HG02852 (cell line): ENCODE measurements around the gene TOM1L2.

Source experiments
- ATAC-seq: cut with Tn5 transposase; IDR thresholded peaks from one replicate; pipeline ENCODE4 v1.9.1; 2021; ENCODE audit warnings: mild to moderate bottlenecking, moderate library complexity; ENCODE audit not compliant: unreplicated experiment

TOM1L2 gene

DNA sequence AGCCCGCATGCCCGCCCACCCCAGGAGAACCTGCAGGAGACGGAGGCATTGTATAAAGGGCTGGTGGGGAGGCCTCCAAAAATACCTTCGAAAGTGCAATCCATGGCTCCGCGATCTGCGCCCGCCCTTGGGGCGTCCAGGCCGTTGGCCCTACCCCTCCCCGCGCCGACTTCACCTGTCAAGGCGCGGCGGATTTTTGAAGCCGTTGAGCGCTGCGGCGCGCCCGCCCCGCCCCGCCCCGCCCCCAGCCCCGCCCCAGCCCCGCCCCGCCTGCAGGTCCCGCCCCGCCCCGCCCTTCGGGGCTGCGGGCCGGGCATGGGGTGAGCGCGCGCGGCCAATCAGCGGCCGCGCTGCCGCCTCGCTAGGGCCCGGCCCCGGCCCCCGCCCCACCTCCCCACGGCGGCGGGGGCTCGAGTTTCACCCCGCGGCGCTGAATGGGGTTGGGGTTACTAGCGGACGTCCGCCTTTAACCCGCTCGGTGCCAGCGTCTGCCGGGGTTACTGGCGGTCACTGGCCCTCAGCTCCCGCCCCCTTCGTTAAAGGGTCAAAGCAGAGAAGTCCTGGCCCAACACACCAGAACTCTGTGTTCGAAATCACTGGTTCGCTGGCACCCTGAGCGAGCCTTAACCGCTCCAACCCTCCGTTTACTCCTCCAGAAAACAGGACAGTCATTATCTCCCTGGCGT is 148.6 kb downstream of the TOM1L2 start:
- ATAC-seq, result peak; percentile 72

DNA sequence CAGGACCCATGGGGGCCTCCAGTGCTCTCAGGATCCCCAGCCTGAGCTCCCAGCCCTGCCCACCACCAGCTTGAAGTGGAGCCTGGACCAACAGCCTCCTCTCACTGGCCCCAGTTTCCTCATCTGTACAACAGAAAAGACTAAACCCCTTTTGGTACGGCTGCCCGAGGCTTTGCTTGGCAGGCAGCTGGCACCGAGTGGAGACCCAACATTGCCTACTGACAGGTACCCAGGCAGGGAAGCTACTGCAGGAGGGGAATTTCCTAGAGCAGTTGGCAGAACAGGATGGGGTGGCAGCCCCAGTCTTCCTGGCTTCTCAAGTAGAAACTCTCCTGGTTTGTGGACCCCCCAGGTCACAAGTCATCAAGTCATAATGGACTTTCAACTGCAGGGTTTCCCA is 149.6 kb downstream of the TOM1L2 start:
- ATAC-seq, result no peak

DNA sequence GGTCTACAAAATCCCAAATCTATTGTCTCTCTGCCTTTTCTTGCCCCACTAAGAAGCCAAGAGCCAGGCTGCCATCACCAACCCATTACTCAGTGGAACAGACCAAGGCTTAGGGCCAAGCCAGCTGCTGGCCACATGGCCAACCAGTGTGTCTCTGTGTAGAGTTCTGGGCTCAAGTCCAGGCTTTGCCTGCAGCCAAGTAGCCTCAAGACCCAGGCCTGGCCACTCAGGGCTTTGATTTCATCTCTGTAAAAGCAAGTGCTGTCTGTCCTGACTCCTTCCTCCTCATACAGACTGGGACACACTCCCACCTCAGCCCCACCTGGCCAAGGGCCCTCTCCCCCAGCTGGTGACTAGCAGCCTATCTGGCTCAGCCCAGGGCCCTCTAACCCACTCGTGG is 150.0 kb downstream of the TOM1L2 start:
- ATAC-seq, result no peak

DNA sequence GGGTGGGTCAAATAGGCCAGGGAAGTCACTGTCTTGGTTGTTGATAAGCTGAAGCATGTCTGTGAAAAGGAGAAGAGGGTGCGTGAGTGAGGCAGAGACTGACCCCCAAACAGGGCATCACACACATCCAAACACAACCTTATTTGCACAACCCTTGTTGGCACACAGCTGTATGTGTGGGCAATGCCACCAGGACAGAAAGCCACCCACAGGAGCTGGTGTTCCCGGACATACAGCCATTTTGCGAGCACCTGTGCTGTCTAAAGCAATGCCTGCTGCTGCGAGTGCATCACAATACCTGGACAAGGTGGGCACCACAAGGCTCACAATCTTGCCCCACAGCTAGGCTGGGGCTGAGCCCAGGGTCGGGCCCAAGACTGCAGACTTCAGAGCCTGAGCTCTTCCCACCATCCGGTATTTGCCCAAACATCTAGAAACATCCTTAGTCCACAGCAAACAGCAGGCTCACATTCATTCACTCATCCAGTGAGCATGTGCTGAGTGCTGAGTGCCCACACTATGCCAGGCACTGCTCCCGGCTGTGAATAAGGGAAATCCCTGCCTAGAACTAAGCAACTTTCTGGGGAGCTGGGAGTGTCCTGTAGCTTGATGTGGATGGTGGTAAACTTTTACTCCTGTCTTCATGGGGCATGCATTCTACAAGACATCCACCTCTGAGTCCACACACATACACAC is 151.6 kb downstream of the TOM1L2 start:
- ATAC-seq, result no peak

DNA sequence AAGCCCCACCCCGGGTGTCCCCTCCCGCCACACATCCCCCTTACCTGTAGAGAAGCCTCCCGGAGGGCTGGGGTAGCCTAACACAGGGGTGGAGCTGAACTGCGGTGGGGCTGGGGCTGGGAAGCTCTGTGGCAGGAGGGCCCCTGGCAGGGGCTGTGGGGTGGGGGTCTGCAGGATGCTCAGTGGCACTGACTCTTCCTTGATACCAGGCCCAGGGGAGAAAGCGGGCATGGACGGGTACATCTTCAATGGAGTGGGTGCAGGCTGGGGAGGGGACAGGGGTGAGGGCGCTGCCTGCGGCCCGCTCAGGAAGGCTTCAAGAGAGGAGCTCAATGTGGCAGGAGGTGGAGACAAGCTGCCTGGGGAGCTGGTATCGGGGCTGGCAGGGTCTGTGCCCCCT is 152.2 kb downstream of the TOM1L2 start:
- no peak for ATAC-seq

DNA sequence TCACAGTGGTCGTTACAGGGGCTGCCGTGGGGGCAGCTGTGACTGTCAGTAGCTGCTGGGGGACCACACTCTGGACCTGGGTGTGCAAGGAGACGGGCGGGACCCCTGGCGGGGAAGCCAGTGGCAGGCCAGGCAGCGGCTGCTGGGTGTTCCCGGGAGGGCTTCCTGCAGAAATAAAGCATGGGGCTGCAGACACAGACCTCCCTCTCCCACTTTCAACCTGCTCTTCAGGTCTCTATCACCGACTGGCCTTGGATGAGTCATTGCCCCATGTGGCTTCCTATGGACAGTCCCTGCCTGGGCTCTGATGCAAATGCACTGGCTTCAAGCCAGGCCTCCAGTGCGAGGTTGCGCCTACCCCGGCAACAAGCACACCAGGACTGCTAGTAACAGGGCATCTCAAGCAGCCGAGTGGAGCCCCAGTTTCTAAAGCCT is 152.6 kb downstream of the TOM1L2 start:
- no peak for ATAC-seq

DNA sequence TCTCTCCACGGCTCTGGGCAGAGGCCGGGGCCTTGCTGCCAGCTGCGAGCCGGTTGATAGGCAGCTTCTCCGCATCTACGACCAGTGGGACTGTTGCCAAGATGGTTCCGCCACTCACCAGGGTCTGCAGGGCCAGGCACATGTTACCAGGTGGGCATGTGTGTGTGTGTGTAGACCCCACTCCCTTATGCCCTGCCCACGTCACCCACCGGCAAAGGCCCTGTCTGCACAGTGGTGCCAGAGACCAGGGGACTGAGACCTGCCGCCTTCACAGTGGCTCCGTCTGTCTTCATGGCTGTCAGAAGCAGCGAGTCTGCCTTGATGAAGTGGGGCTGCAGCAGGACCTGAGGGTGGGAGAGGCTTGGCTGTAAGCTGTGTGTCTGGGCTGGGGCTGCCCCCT is 153.1 kb downstream of the TOM1L2 start:
- no peak for ATAC-seq

DNA sequence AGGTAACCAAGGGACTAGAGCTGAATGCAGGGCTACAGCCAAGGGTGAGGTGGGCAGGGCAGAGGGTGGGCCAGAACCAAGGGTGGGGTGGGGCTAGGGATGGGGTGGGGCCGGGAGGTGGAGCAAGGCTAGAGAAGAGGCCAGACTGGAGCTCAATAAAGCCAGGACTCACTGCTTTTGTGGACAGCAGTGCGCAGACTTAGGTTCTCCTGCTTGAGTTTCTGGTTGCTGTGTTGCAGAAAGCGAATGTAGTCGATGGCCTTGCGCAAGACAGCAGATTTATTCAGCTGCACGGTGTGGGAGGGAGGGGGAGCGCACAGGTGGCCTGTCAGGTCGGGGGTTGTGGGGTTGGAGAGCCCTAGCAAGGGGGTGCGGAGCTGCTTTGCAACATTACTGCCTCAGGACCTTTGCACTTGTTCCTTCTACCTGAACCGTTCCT is 154.1 kb downstream of the TOM1L2 start:
- no peak for ATAC-seq

DNA sequence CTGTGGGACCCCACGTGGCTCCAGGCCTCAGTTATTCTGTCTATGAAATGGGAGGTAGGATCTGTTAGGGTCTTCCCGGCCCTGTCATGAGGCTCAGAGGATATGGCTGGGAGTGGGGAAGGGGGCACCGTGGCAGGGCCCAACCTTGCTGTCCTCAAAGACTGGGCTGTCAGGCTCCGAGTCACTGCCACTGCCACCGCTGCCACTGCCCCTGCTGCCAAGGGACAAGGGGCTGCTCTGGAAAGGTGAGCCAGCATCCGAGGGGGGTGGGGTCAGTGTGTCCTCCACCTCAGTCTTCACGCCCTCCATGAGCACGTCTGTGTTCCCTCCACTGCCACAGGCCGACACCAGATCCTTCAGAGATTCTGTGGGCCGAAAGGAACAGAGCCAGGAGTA is 154.7 kb downstream of the TOM1L2 start:
- no peak for ATAC-seq

DNA sequence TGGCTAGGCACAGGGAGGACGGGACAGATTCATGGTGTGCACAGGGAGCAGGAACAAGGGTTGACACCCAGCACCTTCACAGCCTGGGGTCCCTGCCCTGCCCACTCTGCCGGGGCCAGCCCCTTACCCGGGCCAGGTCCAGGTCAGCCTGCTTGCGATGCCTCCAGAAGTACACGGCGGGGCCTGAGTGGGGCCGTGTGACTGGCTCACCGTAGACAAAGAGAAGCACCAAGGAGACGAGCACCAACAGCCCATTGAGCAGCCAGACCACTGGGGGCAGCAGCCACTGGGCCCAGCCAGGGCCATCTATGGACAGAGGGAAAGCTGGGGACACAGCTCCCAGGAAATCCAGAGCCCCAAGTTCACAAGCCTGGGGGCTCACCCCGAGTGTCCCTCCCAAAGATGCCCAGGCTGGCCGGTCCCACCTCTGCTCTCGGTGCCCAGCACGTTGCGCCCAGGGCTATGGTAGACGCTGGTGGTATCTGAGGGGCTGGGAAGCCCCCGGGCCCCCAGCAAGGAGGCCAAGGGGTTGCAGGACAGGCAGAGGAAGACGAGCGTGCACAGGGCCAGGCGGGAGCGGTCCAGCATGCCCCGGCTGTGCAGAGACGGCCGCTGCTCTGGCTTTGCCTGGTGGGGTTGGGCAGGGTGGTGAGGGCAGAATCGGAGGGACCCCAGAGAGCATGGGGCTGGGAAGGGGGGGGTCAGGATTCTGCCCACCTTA is 155.2 kb downstream of the TOM1L2 start:
- no peak for ATAC-seq

DNA sequence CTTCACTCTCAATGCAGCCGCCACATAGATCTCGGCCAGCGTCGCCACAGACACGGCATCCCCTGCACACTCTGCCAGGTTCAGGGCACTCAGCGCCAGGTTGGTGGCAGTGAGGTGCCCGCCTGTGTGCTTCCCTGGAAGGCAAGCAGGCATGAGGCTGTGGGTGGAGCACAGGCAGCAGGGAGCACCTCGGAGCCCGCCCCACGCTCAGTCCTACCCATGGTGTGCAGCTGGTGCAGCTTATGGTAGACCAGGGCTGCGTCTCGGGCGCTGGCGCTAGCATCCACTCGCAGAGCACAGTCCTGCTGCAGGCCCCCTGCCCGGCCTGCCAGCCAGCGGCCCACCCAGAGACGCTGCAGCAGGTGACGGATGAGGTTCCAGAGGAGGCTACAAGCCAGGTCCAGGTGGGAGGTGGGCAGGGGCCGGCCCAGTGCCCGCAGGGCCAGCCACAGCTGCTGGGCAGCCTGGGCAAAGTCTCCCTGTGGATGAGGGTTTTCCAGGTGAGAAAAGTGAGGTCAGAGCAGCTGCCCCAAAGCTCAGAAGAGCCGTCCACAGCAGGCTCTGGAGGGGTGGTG is 155.9 kb downstream of the TOM1L2 start:
- no peak for ATAC-seq

DNA sequence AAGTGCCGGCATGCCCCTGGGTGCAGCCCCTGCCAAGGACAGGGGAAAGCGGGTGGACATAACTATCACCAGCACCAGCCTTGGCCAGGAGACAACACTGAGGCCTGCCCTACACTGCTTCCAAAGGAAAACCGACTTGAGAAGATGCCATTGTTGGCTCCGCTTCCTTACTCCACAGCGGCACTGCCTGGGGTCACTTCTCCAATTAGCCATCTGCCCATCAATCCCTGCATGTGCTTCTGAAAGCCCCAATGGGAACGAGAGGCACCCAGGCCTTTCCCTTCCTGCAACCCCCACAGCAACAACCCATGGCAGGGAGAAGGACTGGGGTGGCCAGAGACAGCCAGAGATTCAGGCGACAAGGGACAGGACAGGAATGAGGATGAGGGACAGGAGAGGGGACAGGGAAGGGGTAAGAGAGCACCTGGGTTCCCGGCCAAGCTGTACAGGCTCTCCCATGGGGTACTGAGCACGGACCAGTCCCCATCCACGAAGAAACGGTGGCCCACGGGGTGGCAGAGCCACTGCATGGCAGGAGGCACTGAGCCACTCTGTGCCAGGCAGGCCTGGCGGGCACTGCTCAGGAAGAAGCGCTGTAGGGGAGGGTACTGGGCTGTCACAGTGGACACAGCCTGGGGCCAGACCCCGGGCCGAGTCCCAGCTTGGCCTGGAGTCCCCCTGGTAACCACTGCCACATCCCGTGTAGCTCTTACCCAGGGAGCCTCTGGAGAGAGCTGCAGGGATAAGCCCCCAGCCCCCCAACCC is 156.6 kb downstream of the TOM1L2 start:
- ATAC-seq, result no peak

DNA sequence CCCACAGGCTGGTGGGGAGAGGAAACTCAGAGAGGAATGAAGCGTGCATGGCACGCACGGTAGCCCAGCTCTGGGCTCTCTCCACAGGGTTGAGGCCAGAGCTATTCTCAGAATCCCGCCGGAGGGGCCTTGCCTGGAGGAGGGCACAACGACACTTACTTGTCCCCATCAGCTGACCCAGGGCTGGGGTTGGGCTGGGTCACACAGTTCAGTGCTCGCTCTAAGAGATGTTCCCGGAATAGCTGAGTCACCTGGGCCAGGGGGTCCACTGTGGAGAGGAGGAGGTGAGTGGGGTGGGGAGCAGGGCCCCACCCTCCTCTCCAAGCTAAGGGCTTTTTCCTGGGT is 157.2 kb downstream of the TOM1L2 start:
- no peak for ATAC-seq

DNA sequence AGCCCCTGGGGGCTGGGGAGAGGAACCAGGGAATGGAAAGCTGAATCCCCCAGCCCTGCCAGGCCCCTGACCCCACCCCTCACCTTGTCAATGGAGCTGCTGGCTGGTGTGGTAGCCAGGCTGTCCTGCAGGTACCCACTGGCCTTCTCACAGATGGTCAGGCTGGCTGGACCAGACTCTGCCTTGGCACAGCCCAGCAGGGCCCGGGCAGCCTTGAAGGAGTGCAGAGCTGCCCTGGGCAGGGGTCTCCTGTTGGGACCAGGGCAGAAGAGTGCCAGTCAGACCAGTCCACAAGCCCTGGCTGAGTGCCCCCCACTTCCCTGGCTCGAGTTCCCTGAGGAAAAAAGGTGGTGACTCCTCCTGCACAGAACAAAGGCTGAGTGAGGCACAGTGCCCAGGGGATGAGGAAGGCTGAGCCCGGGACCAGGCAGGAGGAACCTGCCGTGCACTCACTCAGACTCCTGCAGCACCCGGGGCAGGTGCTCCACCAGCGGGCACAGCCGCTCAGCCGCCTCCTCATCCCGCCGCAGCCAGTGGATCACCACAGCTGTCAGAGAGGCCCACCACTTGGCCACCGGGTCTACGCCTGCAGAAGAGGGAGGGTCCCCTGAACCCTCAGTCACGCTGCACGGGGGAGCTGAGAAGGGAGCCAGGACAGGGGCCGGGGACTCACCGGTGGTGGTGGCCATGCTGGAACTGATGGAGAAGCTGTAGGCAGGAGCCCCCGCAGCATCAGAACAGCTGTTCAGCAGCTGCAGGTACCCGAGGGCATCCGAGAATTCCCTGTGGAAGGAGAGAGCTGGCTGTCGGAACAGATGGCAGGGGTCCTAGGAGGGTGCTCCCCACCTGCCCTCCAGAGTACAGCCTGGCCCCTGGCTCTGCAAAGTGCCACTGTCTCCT is 157.8 kb downstream of the TOM1L2 start:
- ATAC-seq, result no peak

DNA sequence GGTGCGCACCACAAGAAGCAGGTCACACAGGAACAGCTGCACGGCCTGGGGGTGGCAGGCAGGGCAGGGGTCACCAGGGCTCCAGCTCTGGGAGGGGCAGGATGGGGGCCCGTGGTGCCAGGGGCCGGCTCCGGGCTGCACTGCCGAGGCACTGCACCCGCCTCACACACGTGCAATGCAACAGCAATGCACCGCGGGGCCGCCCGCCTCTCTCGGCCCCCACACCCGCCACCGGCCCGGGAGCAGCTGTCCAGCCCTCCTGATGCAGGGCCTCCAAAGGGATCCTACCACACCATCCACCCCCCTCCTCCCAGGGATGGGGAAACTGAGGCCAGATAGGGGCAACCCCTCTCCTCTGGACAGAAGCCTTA is 158.5 kb downstream of the TOM1L2 start:
- no peak for ATAC-seq

DNA sequence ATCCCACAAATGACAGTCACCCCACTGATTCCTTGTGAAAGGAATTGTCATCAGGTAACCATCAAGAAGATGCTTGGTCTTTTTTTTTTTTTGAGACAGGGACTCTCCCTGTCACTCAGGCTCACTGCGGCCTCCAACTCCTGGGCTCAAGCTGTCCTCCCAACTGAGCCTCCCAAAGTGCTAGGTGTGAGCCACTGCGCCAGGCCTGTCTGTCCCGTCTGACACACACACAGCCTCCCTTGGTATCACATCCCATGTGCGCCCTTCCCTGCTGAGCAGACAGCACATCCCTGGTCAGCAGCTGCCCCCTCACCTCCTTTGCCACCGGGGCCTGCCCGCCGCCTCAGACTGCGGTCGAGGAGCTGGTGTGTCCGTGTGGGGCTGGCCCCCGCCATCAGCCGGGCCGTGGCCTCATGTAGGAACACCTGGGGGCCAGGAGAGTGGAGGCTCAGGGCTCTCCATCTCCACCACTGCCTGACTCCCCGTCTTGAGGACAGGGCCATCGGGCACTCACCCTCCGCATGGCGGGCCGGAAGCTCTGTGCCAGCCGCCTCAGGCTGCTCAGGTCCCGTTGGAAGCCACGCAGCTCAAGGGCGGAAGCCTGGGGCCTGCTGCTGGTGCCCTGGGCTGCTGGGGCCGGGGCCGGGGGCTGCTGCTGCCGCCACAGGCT is 159.0 kb downstream of the TOM1L2 start:
- no peak for ATAC-seq

DNA sequence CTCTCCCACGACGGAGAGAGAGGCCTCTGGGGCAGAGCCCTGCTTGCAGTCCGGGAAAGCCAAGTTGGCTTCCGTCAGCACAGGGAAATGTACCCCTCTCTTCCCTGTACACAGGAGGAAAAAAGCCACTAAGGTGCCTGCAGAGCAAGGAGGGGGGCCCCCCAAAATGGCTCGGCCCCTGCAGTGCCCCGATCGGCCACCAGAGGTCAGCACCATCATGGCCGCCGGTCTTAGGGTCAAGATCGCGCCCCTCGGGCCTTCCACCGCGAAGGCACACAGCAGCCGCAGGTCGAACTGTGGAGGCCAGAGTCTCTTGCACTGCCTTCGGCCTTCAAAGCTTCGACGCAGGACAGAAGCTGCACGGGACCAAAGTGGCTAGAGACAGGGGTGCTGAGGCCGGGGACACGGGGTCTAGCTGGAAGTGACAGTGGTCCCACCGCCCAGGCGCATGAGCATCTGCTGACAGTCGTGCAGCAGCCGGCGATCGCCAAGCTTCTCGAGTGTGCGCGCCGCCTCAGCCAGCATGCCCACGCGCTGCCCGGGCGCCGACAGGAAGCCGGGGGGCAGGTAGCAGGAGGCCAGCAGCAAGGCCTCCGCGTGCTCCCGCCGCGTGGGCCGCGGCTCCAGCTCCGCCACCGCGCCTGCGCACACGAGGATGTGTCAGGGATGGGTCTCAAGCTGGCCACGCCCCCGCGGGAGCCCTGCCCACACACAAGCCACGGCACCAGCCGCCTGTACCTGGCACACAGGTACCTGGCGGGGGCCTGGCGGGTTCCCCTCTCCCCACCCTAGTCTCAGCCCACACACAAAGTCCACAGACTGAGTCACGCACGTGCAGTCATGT is 159.8 kb downstream of the TOM1L2 start:
- ATAC-seq, result no peak

DNA sequence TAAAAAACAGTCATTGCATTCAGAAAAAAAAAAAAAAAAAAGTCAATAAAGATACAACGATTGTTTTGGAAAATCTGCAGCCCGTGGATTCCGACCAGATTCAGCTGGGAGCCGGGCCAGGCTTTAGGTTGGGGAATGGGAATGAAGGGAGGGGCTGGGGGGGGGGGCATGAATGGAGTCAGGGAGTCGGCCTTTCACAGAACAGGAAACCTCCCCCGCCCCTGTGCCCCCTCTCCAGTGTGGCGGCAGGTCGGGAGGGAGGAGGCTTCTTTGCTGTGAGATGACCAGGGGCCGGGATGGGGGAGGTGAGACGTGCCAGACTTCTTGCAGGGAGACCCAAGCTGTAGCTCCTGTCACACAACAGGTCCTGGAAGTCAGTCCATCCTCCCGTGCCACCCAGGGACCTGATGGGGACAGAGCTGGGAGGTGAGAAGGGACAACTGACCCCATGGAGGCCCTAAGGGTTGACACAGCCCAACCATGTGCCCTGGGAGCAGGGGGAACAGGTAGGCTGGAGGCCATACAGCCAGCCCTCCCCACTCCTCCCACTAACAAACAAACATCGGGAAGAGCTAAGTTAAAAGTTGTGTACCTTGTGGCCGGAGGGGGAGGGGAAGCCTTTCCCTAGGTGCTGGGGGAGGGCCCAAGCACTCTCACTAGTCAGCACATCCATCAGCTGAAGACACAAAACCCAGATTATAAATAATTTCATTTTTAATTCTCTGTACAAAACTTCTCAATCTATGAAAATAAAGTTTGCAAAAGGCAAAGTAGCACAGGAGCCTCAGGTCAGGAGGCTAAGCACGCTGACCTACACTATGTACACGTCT is 160.6 kb downstream of the TOM1L2 start:
- ATAC-seq, result no peak
